Natural killer cell treated with Interleukin-12 subunit alpha and Interleukin-12 subunit beta and Interleukin-15 and Interleukin-18, amount 100 ng/mL, for 72 hours (primary cell): ENCODE measurements around the gene RPUSD1. TPM values are rescaled to one million over a fixed set of nuclear protein-coding genes. Genes with fewer than 3 reads are reported as not detected.
A peak's percentile ranks its signal among the peaks of the same experiment; 100 is the strongest.
"Not testable (repeated sequence)": the region's sequence is repeated elsewhere in the genome, so short reads cannot be mapped to it uniquely, and the experiment has no call there.

Source experiments
- ATAC-seq, 2 donors: fragments of 150-1000 bp; cut with Tn5 transposase in 1 of 2; sonication (Bioruptor Pico), chemical (Tn5 transposase) in 1 of 2; 2 replicates each; pipeline ENCODE4 v1.10.0; 2021
- DNase-seq: peaks from one replicate; pipeline ENCODE4 v3.0.0; 2022; ENCODE audit warnings: low spot score
- H3K27ac Mint-ChIP-seq, 2 donors: 1 replicate in 1 of 2; 2 replicates in 1 of 2; pipeline ENCODE4 v1.8.0; 2022; ENCODE audit warnings: mixed read lengths in 2 of 2, mild to moderate bottlenecking in 1 of 2, moderate library complexity in 1 of 2
- H3K27me3 Mint-ChIP-seq, 2 donors: 1 replicate in 1 of 2; 2 replicates in 1 of 2; pipeline ENCODE4 v1.8.0; 2022; ENCODE audit warnings: mixed read lengths in 2 of 2
- H3K36me3 Mint-ChIP-seq: one replicate; pipeline ENCODE4 v1.8.0; 2022; ENCODE audit warnings: mixed read lengths
- H3K4me1 Mint-ChIP-seq, 2 donors: 1 replicate in 1 of 2; 2 replicates in 1 of 2; pipeline ENCODE4 v1.8.0; 2022; ENCODE audit warnings: low read depth in 2 of 2, mixed read lengths in 2 of 2, mild to moderate bottlenecking in 1 of 2
- H3K4me3 Mint-ChIP-seq: one replicate; pipeline ENCODE4 v1.8.0; 2022; ENCODE audit warnings: mixed read lengths
- H3K9me3 Mint-ChIP-seq: 2 replicates; pipeline ENCODE4 v1.8.0; 2022; ENCODE audit warnings: mixed read lengths
- total RNA-seq, 2 donors: library from RNA; stranded (reverse); gene quantifications; one replicate each; pipeline ENCODE4 v1.2.3, GENCODE V29; 2022

The RPUSD1 gene
- total RNA-seq, 2 donors from 2014 or later, result 38.2 to 79.3 TPM

- H3K4me1 Mint-ChIP-seq, result peaks cover 5 to 6% of the 10 kb centered on the region in 2 donors
- H3K27me3 Mint-ChIP-seq, result peaks cover 3 to 8% of the 10 kb centered on the region in 2 donors
- H3K27ac Mint-ChIP-seq, result no peak overlapping the region
- H3K36me3 Mint-ChIP-seq, result no peaks in the 10 kb centered on the region
- ATAC-seq (no peak), DNase-seq (no peak)
- no peak overlapping the region for H3K4me3 Mint-ChIP-seq
- no peaks in the 10 kb centered on the region for H3K9me3 Mint-ChIP-seq
These were observed 31.8 kb downstream of the RPUSD1 start for GRCh38 chr16:756428-756827.

- DNase-seq, result no peak
- Mint-ChIP-seq H3K27ac (no peak overlapping the region), H3K9me3 (no peaks in the 10 kb centered on the region), H3K4me1 (peaks cover 5 to 6% of the 10 kb centered on the region in 2 donors), H3K4me3 (no peak overlapping the region), H3K36me3 (no peaks in the 10 kb centered on the region), H3K27me3 (peaks cover 3 to 8% of the 10 kb centered on the region in 2 donors)
- ATAC-seq, result no peak
These were observed 33.5 kb downstream of the RPUSD1 start for GRCh38 chr16:754656-755055.

GRCh38 chr16:754121-754607 lies 34.0 kb downstream of the RPUSD1 start:
- H3K27ac Mint-ChIP-seq, H3K4me1 Mint-ChIP-seq, H3K9me3 Mint-ChIP-seq, ATAC-seq, H3K4me3 Mint-ChIP-seq, H3K27me3 Mint-ChIP-seq, DNase-seq, H3K36me3 Mint-ChIP-seq: not testable (repeated sequence)

- Mint-ChIP-seq H3K27ac (no peak overlapping the region), H3K9me3 (no peaks in the 10 kb centered on the region), H3K27me3 (peaks cover 0 to 3% of the 10 kb centered on the region in 2 donors), H3K4me3 (no peak overlapping the region), H3K4me1 (no peaks in the 10 kb centered on the region), H3K36me3 (no peaks in the 10 kb centered on the region)
- ATAC-seq, result no peak
- DNase-seq, result no peak
These were observed 36.2 kb downstream of the RPUSD1 start for GRCh38 chr16:752007-752312.

- ATAC-seq (peak in 1 of 2 donors; percentile 33), DNase-seq (no peak)
- Mint-ChIP-seq H3K4me3 (no peak overlapping the region), H3K4me1 (no peaks in the 10 kb centered on the region), H3K9me3 (no peaks in the 10 kb centered on the region), H3K36me3 (no peaks in the 10 kb centered on the region), H3K27ac (no peak overlapping the region), H3K27me3 (peaks cover 0 to under 1% of the 10 kb centered on the region in 2 donors)
These were observed 36.8 kb downstream of the RPUSD1 start for GRCh38 chr16:751152-752006.

GRCh38 chr16:750485-750884 lies 37.7 kb downstream of the RPUSD1 start:
- Mint-ChIP-seq H3K9me3 (no peaks in the 10 kb centered on the region), H3K36me3 (no peaks in the 10 kb centered on the region), H3K27me3 (no peaks in the 10 kb centered on the region), H3K27ac (no peak overlapping the region), H3K4me1 (no peaks in the 10 kb centered on the region), H3K4me3 (no peak overlapping the region)
- ATAC-seq (no peak), DNase-seq (no peak)

- Mint-ChIP-seq H3K27ac (no peak overlapping the region), H3K36me3 (no peaks in the 10 kb centered on the region), H3K4me1 (no peaks in the 10 kb centered on the region), H3K27me3 (no peaks in the 10 kb centered on the region), H3K9me3 (no peaks in the 10 kb centered on the region), H3K4me3 (no peak overlapping the region)
- DNase-seq (no peak), ATAC-seq (no peak)
These were observed 39.2 kb downstream of the RPUSD1 start for GRCh38 chr16:749010-749409.

GRCh38 chr16:747978-748746 lies 40.0 kb downstream of the RPUSD1 start:
- Mint-ChIP-seq H3K27ac (no peak overlapping the region), H3K9me3 (no peaks in the 10 kb centered on the region), H3K4me3 (no peak overlapping the region), H3K4me1 (no peaks in the 10 kb centered on the region), H3K36me3 (no peaks in the 10 kb centered on the region), H3K27me3 (no peaks in the 10 kb centered on the region)
- DNase-seq, result no peak
- no peak for ATAC-seq

GRCh38 chr16:746637-747036 lies 41.5 kb downstream of the RPUSD1 start:
- H3K36me3 Mint-ChIP-seq, result no peaks in the 10 kb centered on the region

GRCh38 chr16:745739-746138 lies 42.4 kb downstream of the RPUSD1 start:
- H3K4me1 Mint-ChIP-seq, result no peaks in the 10 kb centered on the region
- H3K9me3 Mint-ChIP-seq, result no peaks in the 10 kb centered on the region
- no peaks in the 10 kb centered on the region for H3K36me3 Mint-ChIP-seq
- no peaks in the 10 kb centered on the region for H3K27me3 Mint-ChIP-seq
- ATAC-seq (no peak), DNase-seq (no peak)
- no peak overlapping the region for H3K27ac Mint-ChIP-seq
- no peak overlapping the region for H3K4me3 Mint-ChIP-seq

More at GRCh38 chr16:746637-747036, 41.5 kb downstream of the RPUSD1 start:
- H3K9me3 Mint-ChIP-seq, result no peaks in the 10 kb centered on the region
- ATAC-seq (no peak), DNase-seq (no peak)
- H3K4me1 Mint-ChIP-seq, result no peaks in the 10 kb centered on the region
- H3K27ac Mint-ChIP-seq, result no peak overlapping the region
- H3K4me3 Mint-ChIP-seq, result no peak overlapping the region
- no peaks in the 10 kb centered on the region for H3K27me3 Mint-ChIP-seq

- Mint-ChIP-seq H3K4me3 (no peak overlapping the region), H3K27me3 (no peaks in the 10 kb centered on the region), H3K27ac (no peak overlapping the region), H3K36me3 (no peaks in the 10 kb centered on the region), H3K4me1 (peaks cover 0 to 3% of the 10 kb centered on the region in 2 donors), H3K9me3 (no peaks in the 10 kb centered on the region)
- ATAC-seq (no peak), DNase-seq (no peak)
These were observed 44.2 kb downstream of the RPUSD1 start for GRCh38 chr16:743794-744500.

- not testable (repeated sequence) for DNase-seq, H3K27me3 Mint-ChIP-seq, H3K36me3 Mint-ChIP-seq, H3K9me3 Mint-ChIP-seq, H3K4me1 Mint-ChIP-seq, H3K27ac Mint-ChIP-seq, H3K4me3 Mint-ChIP-seq, ATAC-seq
These were observed 45.3 kb downstream of the RPUSD1 start for GRCh38 chr16:742894-743293.

- Mint-ChIP-seq H3K27me3 (no peaks in the 10 kb centered on the region), H3K4me3 (peak overlapping the region; percentile 54), H3K9me3 (no peaks in the 10 kb centered on the region), H3K27ac (no peak overlapping the region), H3K36me3 (no peaks in the 10 kb centered on the region), H3K4me1 (peaks cover 0 to 3% of the 10 kb centered on the region in 2 donors)
- DNase-seq, result no peak
- ATAC-seq, result no peak
These were observed 46.1 kb downstream of the RPUSD1 start for GRCh38 chr16:741986-742629.
